GM20000 (cell line): Measurements from ENCODE around the gene GPN2.
A peak's percentile ranks its signal among the peaks of the same experiment; 100 is the strongest.
"Not testable (repeated sequence)": the region's sequence is repeated elsewhere in the genome, so short reads cannot be mapped to it uniquely, and the experiment has no call there.

Experiments
- DNase-seq: peaks from one replicate; pipeline ENCODE4 v3.0.0; 2012; ENCODE audit warnings: low spot score
- TF ChIP-seq, protein P1 (sequence below): IDR thresholded peaks from 2 replicates; pipeline ENCODE4 v1.5.1; 2012; ENCODE audit warnings: mild to moderate bottlenecking, control low read depth; ENCODE audit errors: extremely low read depth, missing control alignments

The GPN2 gene

DNA sequence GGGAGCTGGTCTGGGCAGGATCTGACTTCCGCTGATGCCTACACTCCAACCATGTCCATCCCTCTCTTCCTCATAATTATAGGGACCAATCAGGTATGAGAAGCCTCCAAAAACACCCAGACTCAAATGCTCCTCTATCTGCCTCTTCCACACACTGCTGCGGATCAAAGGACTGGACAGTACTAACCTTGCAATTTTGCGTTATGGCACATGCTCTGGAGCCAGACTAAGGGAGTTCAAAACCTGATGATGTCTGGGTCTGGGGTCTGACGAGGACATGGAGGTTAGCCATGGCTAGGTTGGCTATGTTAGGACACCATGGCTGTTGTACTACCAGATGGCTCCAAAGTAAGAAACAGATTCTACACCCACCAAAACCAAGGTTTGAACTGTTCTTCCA is 10.3 kb downstream of the GPN2 start:
- TF ChIP-seq, protein P1, sequence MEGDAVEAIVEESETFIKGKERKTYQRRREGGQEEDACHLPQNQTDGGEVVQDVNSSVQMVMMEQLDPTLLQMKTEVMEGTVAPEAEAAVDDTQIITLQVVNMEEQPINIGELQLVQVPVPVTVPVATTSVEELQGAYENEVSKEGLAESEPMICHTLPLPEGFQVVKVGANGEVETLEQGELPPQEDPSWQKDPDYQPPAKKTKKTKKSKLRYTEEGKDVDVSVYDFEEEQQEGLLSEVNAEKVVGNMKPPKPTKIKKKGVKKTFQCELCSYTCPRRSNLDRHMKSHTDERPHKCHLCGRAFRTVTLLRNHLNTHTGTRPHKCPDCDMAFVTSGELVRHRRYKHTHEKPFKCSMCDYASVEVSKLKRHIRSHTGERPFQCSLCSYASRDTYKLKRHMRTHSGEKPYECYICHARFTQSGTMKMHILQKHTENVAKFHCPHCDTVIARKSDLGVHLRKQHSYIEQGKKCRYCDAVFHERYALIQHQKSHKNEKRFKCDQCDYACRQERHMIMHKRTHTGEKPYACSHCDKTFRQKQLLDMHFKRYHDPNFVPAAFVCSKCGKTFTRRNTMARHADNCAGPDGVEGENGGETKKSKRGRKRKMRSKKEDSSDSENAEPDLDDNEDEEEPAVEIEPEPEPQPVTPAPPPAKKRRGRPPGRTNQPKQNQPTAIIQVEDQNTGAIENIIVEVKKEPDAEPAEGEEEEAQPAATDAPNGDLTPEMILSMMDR: no peak
- DNase-seq: no peak

- DNase-seq: no peak
- TF ChIP-seq, protein P1: no peak
These were observed 12.8 kb downstream of the GPN2 start for GRCh38 chr1:26877326-26877725.

GRCh38 chr1:26874896-26875295 is 15.2 kb downstream of the GPN2 start:
- TF ChIP-seq, protein P1: no peak

GRCh38 chr1:26873097-26873496 is 17.0 kb downstream of the GPN2 start:
- not testable (repeated sequence) for DNase-seq

More at GRCh38 chr1:26874896-26875295, 15.2 kb downstream of the GPN2 start:
- no peak for DNase-seq

- DNase-seq: peak; percentile 94
- TF ChIP-seq, protein P1: no peak
These were observed 25.2 kb downstream of the GPN2 start for GRCh38 chr1:26864610-26865480.

GRCh38 chr1:26863685-26864077 is 26.4 kb downstream of the GPN2 start:
- no peak for DNase-seq
- TF ChIP-seq, protein P1: no peak

DNA sequence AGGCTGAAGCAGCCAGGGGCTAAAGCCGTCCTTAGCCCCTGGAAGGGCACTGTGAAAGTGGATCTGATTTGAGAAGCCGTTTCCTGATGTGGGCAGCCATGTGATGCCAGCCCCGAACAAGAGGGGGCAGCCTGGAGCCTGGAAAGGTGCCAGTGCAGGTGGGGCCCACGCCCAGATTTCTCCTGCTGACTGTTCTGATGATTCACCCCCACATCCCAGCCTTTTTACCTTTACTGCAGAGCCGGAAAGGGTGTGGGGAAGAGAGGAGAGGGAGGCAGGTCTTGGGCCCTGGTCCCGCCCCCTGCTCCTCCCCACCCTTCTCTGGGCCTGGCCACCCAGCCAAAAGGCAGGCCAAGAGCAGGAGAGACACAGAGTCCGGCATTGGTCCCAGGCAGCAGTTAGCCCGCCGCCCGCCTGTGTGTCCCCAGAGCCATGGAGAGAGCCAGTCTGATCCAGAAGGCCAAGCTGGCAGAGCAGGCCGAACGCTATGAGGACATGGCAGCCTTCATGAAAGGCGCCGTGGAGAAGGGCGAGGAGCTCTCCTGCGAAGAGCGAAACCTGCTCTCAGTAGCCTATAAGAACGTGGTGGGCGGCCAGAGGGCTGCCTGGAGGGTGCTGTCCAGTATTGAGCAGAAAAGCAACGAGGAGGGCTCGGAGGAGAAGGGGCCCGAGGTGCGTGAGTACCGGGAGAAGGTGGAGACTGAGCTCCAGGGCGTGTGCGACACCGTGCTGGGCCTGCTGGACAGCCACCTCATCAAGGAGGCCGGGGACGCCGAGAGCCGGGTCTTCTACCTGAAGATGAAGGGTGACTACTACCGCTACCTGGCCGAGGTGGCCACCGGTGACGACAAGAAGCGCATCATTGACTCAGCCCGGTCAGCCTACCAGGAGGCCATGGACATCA is 27.1 kb downstream of the GPN2 start, which contains the start of gene SFN:
TSS of gene SFN (plus strand) at position 369 of the 904 bp plus-strand sequence. CDS start at position 433, 64 bp downstream.
- DNase-seq: peak; percentile 51
- TF ChIP-seq, protein P1: peak; percentile 30
